ENCODE results near the gene MYO5B. TPM values are rescaled to one million over a fixed set of nuclear protein-coding genes. Genes with fewer than 3 reads are reported as not detected.

Gene MYO5B
- total and polyA plus RNA-seq, 10 of the 15 experiments (the other 5 are each of a cell fraction or from before 2014, with no cell fraction given): 2.5 to 4.5 (median 3.3) TPM

DNA sequence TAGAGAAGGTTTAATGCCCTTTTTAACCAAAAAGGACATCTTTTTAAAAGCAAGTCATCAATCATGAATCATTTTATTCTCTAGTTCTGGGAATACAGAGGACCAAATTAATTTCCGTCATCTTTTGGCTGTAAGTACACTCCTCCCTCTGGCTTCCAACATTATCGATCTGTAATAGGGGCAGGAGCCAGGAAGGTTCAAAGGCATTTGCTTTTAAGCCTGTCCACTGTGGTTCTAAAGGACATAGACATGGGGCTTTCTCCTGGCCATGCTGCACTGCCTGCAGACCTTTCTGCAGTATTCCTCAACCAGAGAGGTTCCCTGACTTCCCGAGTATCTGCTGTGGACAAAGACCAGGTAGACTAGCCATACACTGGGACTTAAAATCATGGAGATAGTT is 170.5 kb downstream of the MYO5B start (continued):
- TF ChIP-seq, protein P1, sequence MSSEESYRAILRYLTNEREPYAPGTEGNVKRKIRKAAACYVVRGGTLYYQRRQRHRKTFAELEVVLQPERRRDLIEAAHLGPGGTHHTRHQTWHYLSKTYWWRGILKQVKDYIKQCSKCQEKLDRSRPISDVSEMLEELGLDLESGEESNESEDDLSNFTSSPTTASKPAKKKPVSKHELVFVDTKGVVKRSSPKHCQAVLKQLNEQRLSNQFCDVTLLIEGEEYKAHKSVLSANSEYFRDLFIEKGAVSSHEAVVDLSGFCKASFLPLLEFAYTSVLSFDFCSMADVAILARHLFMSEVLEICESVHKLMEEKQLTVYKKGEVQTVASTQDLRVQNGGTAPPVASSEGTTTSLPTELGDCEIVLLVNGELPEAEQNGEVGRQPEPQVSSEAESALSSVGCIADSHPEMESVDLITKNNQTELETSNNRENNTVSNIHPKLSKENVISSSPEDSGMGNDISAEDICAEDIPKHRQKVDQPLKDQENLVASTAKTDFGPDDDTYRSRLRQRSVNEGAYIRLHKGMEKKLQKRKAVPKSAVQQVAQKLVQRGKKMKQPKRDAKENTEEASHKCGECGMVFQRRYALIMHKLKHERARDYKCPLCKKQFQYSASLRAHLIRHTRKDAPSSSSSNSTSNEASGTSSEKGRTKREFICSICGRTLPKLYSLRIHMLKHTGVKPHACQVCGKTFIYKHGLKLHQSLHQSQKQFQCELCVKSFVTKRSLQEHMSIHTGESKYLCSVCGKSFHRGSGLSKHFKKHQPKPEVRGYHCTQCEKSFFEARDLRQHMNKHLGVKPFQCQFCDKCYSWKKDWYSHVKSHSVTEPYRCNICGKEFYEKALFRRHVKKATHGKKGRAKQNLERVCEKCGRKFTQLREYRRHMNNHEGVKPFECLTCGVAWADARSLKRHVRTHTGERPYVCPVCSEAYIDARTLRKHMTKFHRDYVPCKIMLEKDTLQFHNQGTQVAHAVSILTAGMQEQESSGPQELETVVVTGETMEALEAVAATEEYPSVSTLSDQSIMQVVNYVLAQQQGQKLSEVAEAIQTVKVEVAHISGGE (CRISPR knock-in tag; IDR thresholded peaks at IDR 0.05): no peak
- TF ChIP-seq BRCA1 (IDR thresholded peaks at IDR 0.05; ENCODE audit: low read depth, low read length) (no peak), BHLHE40 (IDR thresholded peaks at IDR 0.05; ENCODE audit: borderline replicate concordance in 1 of 2, low read depth in 2 of 2, low read length in 1 of 2) (no peak), CREM (IDR thresholded peaks at IDR 0.05; ENCODE audit: low read depth) (no peak), MYC (IDR thresholded peaks at IDR 0.05; ENCODE audit: insufficient read depth, insufficient read length, insufficient replicate concordance, low read length, severe bottlenecking) (no peak), MTA3 (IDR thresholded peaks at IDR 0.05; ENCODE audit: borderline replicate concordance, low read length) (no peak)
- TF ChIP-seq, protein P2, sequence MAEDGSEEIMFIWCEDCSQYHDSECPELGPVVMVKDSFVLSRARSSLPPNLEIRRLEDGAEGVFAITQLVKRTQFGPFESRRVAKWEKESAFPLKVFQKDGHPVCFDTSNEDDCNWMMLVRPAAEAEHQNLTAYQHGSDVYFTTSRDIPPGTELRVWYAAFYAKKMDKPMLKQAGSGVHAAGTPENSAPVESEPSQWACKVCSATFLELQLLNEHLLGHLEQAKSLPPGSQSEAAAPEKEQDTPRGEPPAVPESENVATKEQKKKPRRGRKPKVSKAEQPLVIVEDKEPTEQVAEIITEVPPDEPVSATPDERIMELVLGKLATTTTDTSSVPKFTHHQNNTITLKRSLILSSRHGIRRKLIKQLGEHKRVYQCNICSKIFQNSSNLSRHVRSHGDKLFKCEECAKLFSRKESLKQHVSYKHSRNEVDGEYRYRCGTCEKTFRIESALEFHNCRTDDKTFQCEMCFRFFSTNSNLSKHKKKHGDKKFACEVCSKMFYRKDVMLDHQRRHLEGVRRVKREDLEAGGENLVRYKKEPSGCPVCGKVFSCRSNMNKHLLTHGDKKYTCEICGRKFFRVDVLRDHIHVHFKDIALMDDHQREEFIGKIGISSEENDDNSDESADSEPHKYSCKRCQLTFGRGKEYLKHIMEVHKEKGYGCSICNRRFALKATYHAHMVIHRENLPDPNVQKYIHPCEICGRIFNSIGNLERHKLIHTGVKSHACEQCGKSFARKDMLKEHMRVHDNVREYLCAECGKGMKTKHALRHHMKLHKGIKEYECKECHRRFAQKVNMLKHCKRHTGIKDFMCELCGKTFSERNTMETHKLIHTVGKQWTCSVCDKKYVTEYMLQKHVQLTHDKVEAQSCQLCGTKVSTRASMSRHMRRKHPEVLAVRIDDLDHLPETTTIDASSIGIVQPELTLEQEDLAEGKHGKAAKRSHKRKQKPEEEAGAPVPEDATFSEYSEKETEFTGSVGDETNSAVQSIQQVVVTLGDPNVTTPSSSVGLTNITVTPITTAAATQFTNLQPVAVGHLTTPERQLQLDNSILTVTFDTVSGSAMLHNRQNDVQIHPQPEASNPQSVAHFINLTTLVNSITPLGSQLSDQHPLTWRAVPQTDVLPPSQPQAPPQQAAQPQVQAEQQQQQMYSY (CRISPR knock-in tag; IDR thresholded peaks at IDR 0.05): no peak
